ENCODE data around the gene PITHD1.

- TF ChIP-seq CTCF (IDR thresholded peaks at IDR 0.05) = no peak
- no peak for TF ChIP-seq POLR2A (IDR thresholded peaks at IDR 0.05)
Measured at GRCh38 chr1:23742670-23743286, 35.4 kb upstream of the PITHD1 start.
